K562 (cell line): ENCODE data around the gene USP32. TPM values are rescaled to one million over a fixed set of nuclear protein-coding genes. Genes with fewer than 3 reads are reported as not detected.

Source experiments
- ATF7 ChIP-seq: fragments of 450-650 bp; IDR thresholded peaks from 2 replicates; pipeline ENCODE4 v1.7.1; 2014; ENCODE audit warnings: mild to moderate bottlenecking, moderate library complexity
- BCL6 ChIP-seq: fragments of 250-450 bp; sonication (Bioruptor Pico); IDR thresholded peaks from 2 replicates; pipeline ENCODE4 v1.4.0; 2020
- CREB3 ChIP-seq: fragments of 450-650 bp; conservative IDR thresholded peaks from 2 replicates; pipeline ENCODE4 v1.6.1; 2016; ENCODE audit warnings: missing genetic modification characterization, low read depth, mild to moderate bottlenecking, missing compliant biosample characterization, moderate library complexity
- CXXC5 ChIP-seq: fragments of 250-450 bp; sonication (Bioruptor Pico); IDR thresholded peaks from 2 replicates; pipeline ENCODE4 v1.8.0; 2022; ENCODE audit warnings: inconsistent platforms, mild to moderate bottlenecking, moderate library complexity
- ETS1 ChIP-seq: conservative IDR thresholded peaks from 2 replicates; pipeline ENCODE4 v1.6.1; 2011; ENCODE audit warnings: low read depth, mild to moderate bottlenecking, low read length; ENCODE audit not compliant: control insufficient read depth
- IRF1 ChIP-seq: sonication (generic); formaldehyde crosslinking; IDR thresholded peaks from 2 replicates; pipeline ENCODE4 v1.8.0; 2022; ENCODE audit warnings: missing genetic modification reagents, mild to moderate bottlenecking, borderline replicate concordance
- POLR2AphosphoS5 ChIP-seq: IDR thresholded peaks from 2 replicates; pipeline ENCODE4 v1.6.1; 2011; ENCODE audit warnings: mild to moderate bottlenecking, low read depth, low read length, moderate library complexity; ENCODE audit not compliant: control insufficient read depth, insufficient read depth
- RREB1 ChIP-seq: fragments of 250-450 bp; sonication (Bioruptor Pico); IDR thresholded peaks from 2 replicates; pipeline ENCODE4 v1.4.0; 2020
- SREBF1 ChIP-seq: fragments of 150-350 bp; IDR thresholded peaks from 2 replicates; pipeline ENCODE4 v1.6.1; 2014; ENCODE audit warnings: antibody characterized with exemption, low read depth, low read length, borderline replicate concordance
- ZBTB17 ChIP-seq: fragments of 450-650 bp; formaldehyde crosslinking; IDR thresholded peaks from 2 replicates; pipeline ENCODE4 v1.4.0; 2020; ENCODE audit warnings: mild to moderate bottlenecking
- ZFP30 ChIP-seq: fragments of 250-450 bp; sonication (Bioruptor Pico); IDR thresholded peaks from 2 replicates; pipeline ENCODE4 v1.8.0; 2022; ENCODE audit warnings: moderate library complexity, mild to moderate bottlenecking, inconsistent platforms, borderline replicate concordance
- ZFPM2 ChIP-seq: fragments of 250-450 bp; sonication (Bioruptor Pico); IDR thresholded peaks from 2 replicates; pipeline ENCODE4 v1.5.1; 2022; ENCODE audit warnings: mild to moderate bottlenecking
- ZKSCAN1 ChIP-seq: fragments of 150-350 bp; IDR thresholded peaks from 2 replicates; pipeline ENCODE4 v1.6.1; 2016; ENCODE audit warnings: low read depth, low read length
- ZNF311 ChIP-seq: fragments of 250-450 bp; sonication (Bioruptor Pico); IDR thresholded peaks from 2 replicates; pipeline ENCODE4 v1.4.0; 2020; ENCODE audit warnings: mild to moderate bottlenecking, moderate library complexity
- ZNF512 ChIP-seq: IDR thresholded peaks from 2 replicates; pipeline ENCODE4 v1.6.1; 2016; ENCODE audit warnings: missing genetic modification characterization, missing compliant biosample characterization
- ZNF551 ChIP-seq: fragments of 250-450 bp; sonication (Bioruptor Pico); IDR thresholded peaks from 2 replicates; pipeline ENCODE4 v1.5.0; 2021; ENCODE audit warnings: mild to moderate bottlenecking, moderate library complexity
- polyA plus RNA-seq, 8 experiments: library from polyadenylated mRNA; depleted of rRNA in 4 of 8; stranded (reverse) in 5 of 8; unstranded in 3 of 8; fragments of >200 nt; fragmentation: Nextera tagmentation in 2 of 8; fragmentation: Illumina TruSeq in 1 of 8; extraction: Ambion mirVana in 2 of 8; extraction: Trizol in 1 of 8; gene quantifications; 2 replicates each; pipeline versions ENCODE4 v1.2.1 to v1.2.3, GENCODE V29; 2011 to 2014; ENCODE audit warnings: inconsistent platforms in 1 of 8, missing spikeins in 1 of 8
- total RNA-seq, 7 experiments: library from RNA; depleted of rRNA in 6 of 7; stranded (reverse); fragments of >200 nt in 6 of 7; fragmentation: Illumina TruSeq in 2 of 7; extraction: Trizol in 2 of 7; gene quantifications; 2 replicates each; pipeline versions ENCODE4 v1.2.1 to v1.2.3, GENCODE V29; 2011 to 2021; ENCODE audit warnings: low replicate concordance in 1 of 7

USP32 gene
- total and polyA plus RNA-seq, 9 of the 15 experiments (the other 6 are each of a cell fraction or from before 2014, with no cell fraction given): 18.0 to 69.3 (median 47.1) TPM

- TF ChIP-seq ZFPM2 (CRISPR knock-in tag) (no peak), ETS1 (peak; percentile 95), ZKSCAN1 (no peak; the same call in 1 of the 2 replicates), ZBTB17 (peak; percentile 86), BCL6 (CRISPR knock-in tag) (no peak), ZNF551 (no peak), CXXC5 (CRISPR knock-in tag) (peak; percentile 79), IRF1 (CRISPR knock-in tag) (peak; percentile 82; the same call in 1 of the 2 replicates), POLR2AphosphoS5 (no peak), ZNF311 (CRISPR knock-in tag) (peak; percentile 61; the same call in 1 of the 2 replicates), ZFP30 (CRISPR knock-in tag) (no peak), ATF7 (0 out of 2 replicates have a peak, but pooled peaks have one; percentile 34), RREB1 (CRISPR knock-in tag) (0 out of 2 replicates have a peak, but pooled peaks have one; percentile 51), CREB3 (0 out of 2 replicates have a peak, but pooled peaks have one; percentile 27), SREBF1 (no peak), ZNF512 (no peak)
Observed at GRCh38 chr17:60139438-60140285, 252.3 kb downstream of the USP32 start (continued).
